ENCODE measurements around the gene ZNF638. TPM values are rescaled to one million over a fixed set of nuclear protein-coding genes. Genes with fewer than 3 reads are reported as not detected.

ZNF638 gene, protein sequence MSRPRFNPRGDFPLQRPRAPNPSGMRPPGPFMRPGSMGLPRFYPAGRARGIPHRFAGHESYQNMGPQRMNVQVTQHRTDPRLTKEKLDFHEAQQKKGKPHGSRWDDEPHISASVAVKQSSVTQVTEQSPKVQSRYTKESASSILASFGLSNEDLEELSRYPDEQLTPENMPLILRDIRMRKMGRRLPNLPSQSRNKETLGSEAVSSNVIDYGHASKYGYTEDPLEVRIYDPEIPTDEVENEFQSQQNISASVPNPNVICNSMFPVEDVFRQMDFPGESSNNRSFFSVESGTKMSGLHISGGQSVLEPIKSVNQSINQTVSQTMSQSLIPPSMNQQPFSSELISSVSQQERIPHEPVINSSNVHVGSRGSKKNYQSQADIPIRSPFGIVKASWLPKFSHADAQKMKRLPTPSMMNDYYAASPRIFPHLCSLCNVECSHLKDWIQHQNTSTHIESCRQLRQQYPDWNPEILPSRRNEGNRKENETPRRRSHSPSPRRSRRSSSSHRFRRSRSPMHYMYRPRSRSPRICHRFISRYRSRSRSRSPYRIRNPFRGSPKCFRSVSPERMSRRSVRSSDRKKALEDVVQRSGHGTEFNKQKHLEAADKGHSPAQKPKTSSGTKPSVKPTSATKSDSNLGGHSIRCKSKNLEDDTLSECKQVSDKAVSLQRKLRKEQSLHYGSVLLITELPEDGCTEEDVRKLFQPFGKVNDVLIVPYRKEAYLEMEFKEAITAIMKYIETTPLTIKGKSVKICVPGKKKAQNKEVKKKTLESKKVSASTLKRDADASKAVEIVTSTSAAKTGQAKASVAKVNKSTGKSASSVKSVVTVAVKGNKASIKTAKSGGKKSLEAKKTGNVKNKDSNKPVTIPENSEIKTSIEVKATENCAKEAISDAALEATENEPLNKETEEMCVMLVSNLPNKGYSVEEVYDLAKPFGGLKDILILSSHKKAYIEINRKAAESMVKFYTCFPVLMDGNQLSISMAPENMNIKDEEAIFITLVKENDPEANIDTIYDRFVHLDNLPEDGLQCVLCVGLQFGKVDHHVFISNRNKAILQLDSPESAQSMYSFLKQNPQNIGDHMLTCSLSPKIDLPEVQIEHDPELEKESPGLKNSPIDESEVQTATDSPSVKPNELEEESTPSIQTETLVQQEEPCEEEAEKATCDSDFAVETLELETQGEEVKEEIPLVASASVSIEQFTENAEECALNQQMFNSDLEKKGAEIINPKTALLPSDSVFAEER (N-terminal part only)
- total RNA-seq (150 TPM), polyA plus RNA-seq (ENCODE audit: insufficient read depth in 1 of 8, insufficient read length in 8 of 8, low replicate concordance in 1 of 8) (100 to 1,000 TPM in 4 of 8 donors, 10 to 100 TPM in 4; 76.0 to 111 (median 99.1) TPM)
- long read RNA-seq, donor 1, partial matches to known transcripts: 0 of 1 reads
- long read RNA-seq, donor 1, other reads (novel, unspliced or antisense): 0 of 1 reads
- long read RNA-seq, donor 2: 0 reads
- long read RNA-seq, donor 3, partial matches to known transcripts: 5 of 7 reads
- long read RNA-seq, donor 3, other reads (novel, unspliced or antisense): 0 of 7 reads
- long read RNA-seq, donor 4, partial matches to known transcripts: 0 of 3 reads
- long read RNA-seq, donor 4, other reads (novel, unspliced or antisense): 0 of 3 reads
- long read RNA-seq, donor 5, transcript ZNF638-206 (2 exons, 931 nt): major isoform, 12 of 30 reads
- long read RNA-seq, donor 5, partial matches to known transcripts: 17 of 30 reads
- long read RNA-seq, donor 5, other reads (novel, unspliced or antisense): 0 of 30 reads
- long read RNA-seq, donor 6, partial matches to known transcripts: 18 of 20 reads
- long read RNA-seq, donor 6, other reads (novel, unspliced or antisense): 0 of 20 reads
- long read RNA-seq, donor 7, partial matches to known transcripts: 8 of 14 reads
- long read RNA-seq, donor 7, other reads (novel, unspliced or antisense): 0 of 14 reads
- long read RNA-seq, donor 8, partial matches to known transcripts: 8 of 10 reads
- long read RNA-seq, donor 8, other reads (novel, unspliced or antisense): 0 of 10 reads
- long read RNA-seq, donor 9, partial matches to known transcripts: 18 of 22 reads
- long read RNA-seq, donor 9, other reads (novel, unspliced or antisense): 0 of 22 reads
- long read RNA-seq, donor 10, partial matches to known transcripts: 44 of 55 reads
- long read RNA-seq, donor 10, other reads (novel, unspliced or antisense): 6 of 55 reads
- long read RNA-seq, donor 11, partial matches to known transcripts: 11 of 17 reads
- long read RNA-seq, donor 11, other reads (novel, unspliced or antisense): 0 of 17 reads

DNA sequence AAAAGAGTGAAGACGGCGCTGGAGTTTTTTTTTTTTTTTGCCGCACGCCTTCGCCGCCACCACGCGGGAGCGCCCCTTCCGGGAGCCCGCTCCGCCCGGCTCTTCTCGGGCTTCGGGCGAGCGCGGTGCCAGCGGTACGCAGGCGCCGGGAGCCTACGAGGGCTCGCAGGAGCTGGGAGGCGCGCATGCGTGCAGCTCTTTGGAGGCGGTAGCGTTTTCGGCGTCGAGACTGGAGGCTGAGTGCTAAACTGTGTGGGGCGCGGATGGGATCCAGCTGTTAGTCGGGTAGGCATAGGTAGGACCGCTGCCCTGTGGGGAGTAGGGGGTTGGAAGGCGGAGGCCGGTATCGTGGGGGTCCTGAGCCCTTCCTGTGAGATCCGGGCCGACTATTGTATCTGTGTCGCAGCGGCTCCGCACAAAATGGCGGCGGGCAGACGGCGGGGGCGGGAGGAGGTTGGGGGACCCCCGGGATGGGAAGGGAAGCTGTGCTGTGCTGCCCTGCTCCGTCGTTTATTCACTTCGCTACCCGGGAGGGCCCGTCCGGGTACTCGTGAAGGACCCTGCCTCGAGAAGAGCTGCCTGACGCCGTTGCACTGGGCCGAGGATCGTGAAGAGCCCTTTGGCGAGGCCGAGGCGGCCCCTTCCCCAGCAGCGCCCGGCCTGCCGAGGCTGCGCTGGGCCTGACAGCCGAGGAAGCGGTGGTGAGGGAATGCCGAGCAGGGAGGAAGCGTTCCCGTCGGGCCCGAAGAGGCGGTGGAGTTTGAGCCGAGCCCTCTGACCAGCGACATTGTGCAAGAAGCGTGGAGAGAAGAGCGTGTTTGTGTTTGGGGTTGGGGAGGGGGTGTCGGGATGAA, at the start of gene ZNF638:
TSS of gene ZNF638 (plus strand) at position 202 of the 854 bp plus-strand sequence. CDS start 17,173 bp downstream, outside the sequence.
- no peaks in the 10 kb centered on the region for H3K9me3 ChIP-seq (replicated peaks; ENCODE audit: control insufficient read depth, low read depth, low read length)

DNA sequence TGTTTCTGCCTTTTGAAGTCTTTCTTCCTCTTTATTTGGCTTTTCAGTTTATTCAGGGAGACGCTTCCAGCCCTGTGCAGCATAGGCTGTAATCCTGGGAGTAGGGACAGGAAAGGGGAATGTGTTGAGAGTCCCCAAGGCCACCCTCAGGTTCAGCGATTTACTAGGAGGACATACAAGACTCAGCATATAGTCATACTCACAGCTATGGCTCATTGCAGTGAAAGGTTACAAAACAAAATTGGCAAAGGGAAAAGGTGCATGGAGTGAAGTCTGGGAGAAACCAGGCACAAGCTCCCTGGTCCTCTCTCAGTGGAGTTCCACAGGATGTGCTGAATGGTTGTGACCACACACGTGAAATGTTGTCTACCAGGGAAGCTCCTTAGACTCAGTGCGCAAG, 49.6 kb upstream of the ZNF638 start:
- no CpG with 5 or more reads among the region's 4 CpGs for WGBS (ENCODE audit: insufficient coverage)
- DNase-seq: no peak
- no peak overlapping the region for H3K27ac ChIP-seq (ENCODE audit: low read length)
- H3K4me3 ChIP-seq (ENCODE audit: low read length): no peak overlapping the region
- H3K27me3 ChIP-seq (ENCODE audit: control insufficient read depth, insufficient read depth, low read length): peaks cover 21% of the 10 kb centered on the region
- H3K36me3 ChIP-seq (ENCODE audit: control insufficient read depth, insufficient read depth, low read length): no peaks in the 10 kb centered on the region
- H3K9me3 ChIP-seq (replicated peaks; ENCODE audit: control insufficient read depth, low read depth, low read length): no peaks in the 10 kb centered on the region
- H3K4me1 ChIP-seq (ENCODE audit: control insufficient read depth, insufficient read depth, low read length): peaks cover 11% of the 10 kb centered on the region

More for the DNA sequence above, at the start of gene ZNF638:
- under 1% methylated on average over 76 of the region's 82 CpGs for WGBS (ENCODE audit: insufficient coverage)
- Histone ChIP-seq H3K27me3 (ENCODE audit: control insufficient read depth, insufficient read depth, low read length) (peaks cover 3% of the 10 kb centered on the region), H3K4me3 (ENCODE audit: low read length) (peak within 1 kb of the TSS; percentile 92), H3K27ac (ENCODE audit: low read length) (peak within 1 kb of the TSS; percentile 99), H3K4me1 (ENCODE audit: control insufficient read depth, insufficient read depth, low read length) (peaks cover 2% of the 10 kb centered on the region), H3K36me3 (ENCODE audit: control insufficient read depth, insufficient read depth, low read length) (peaks cover 3% of the 10 kb centered on the region)
- DNase-seq: peak; percentile 98

DNA sequence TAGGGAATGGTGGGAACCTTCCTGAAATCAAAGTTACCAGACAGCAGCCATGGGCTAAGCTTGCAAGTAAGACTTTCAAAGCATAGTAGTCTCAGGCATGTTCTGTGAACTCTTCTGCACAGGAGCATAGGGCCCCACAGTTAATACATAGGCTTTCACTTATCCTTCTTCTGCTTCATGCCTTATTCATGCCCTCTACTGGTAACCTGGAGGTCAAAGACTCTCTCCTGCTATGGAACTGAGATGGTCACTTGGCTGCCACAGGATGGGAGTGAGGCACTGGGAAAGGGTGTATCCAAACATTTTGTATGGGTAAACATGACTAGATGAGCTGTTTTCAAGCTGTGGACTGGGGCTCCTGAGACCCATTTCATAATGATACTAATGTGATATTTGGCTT, 49.1 kb upstream of the ZNF638 start:
- no peaks in the 10 kb centered on the region for H3K9me3 ChIP-seq (replicated peaks; ENCODE audit: control insufficient read depth, low read depth, low read length)
- DNase-seq: peak; percentile 10
- H3K4me1 ChIP-seq (ENCODE audit: control insufficient read depth, insufficient read depth, low read length): peaks cover 5% of the 10 kb centered on the region
- H3K27me3 ChIP-seq (ENCODE audit: control insufficient read depth, insufficient read depth, low read length): peaks cover 15% of the 10 kb centered on the region
- no peak overlapping the region for H3K27ac ChIP-seq (ENCODE audit: low read length)
- no peak overlapping the region for H3K4me3 ChIP-seq (ENCODE audit: low read length)
- H3K36me3 ChIP-seq (ENCODE audit: control insufficient read depth, insufficient read depth, low read length): no peaks in the 10 kb centered on the region

DNA sequence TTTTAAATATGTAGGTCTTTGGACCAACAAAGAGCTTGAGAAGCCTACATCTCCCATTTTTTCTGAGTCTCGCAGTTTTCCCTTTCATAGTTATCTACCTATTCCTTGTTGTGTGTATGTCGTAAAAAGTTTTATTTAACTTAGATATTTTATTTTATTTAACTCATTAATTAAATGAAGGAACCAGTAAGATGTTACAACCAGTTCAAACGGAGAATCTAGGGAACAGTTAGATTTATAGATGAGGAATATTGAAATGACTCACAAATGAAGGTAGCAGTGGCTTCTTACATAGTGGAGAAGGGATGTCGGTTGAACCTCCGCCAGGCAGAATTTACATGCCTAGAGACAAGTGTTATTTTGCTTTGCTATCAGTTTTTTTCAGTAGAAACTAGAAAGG, 48.5 kb upstream of the ZNF638 start:
- Histone ChIP-seq H3K4me1 (ENCODE audit: control insufficient read depth, insufficient read depth, low read length) (no peaks in the 10 kb centered on the region), H3K36me3 (ENCODE audit: control insufficient read depth, insufficient read depth, low read length) (no peaks in the 10 kb centered on the region), H3K4me3 (ENCODE audit: low read length) (no peak overlapping the region), H3K27ac (ENCODE audit: low read length) (no peak overlapping the region), H3K9me3 (replicated peaks; ENCODE audit: control insufficient read depth, low read depth, low read length) (no peaks in the 10 kb centered on the region), H3K27me3 (ENCODE audit: control insufficient read depth, insufficient read depth, low read length) (peaks cover 9% of the 10 kb centered on the region)
- no CpG with 5 or more reads among the region's 5 CpGs for WGBS (ENCODE audit: insufficient coverage)
- DNase-seq: no peak

DNA sequence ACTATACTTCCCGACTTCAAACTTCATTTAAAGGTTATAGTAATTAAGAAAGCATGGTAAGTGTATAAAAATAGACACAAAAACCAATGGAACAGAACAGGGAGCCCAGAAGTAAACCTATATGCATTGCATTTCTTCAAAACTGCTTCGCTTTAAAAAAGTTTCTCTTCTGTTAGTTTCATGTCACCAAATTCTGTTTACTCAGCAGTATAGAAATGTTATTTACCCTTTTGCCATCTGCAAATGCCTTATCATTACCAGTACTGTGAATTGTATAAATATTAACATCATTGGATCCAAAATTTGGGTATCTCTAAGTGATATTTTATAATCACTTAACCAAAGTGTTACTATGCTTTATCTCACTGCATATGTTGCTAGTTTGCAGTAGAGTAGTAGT, 45.9 kb upstream of the ZNF638 start:
- no CpG with 5 or more reads among the region's 2 CpGs for WGBS (ENCODE audit: insufficient coverage)
- Histone ChIP-seq H3K36me3 (ENCODE audit: control insufficient read depth, insufficient read depth, low read length) (no peaks in the 10 kb centered on the region), H3K4me1 (ENCODE audit: control insufficient read depth, insufficient read depth, low read length) (no peaks in the 10 kb centered on the region), H3K27me3 (ENCODE audit: control insufficient read depth, insufficient read depth, low read length) (peaks cover 4% of the 10 kb centered on the region), H3K27ac (ENCODE audit: low read length) (no peak overlapping the region), H3K4me3 (ENCODE audit: low read length) (no peak overlapping the region), H3K9me3 (replicated peaks; ENCODE audit: control insufficient read depth, low read depth, low read length) (no peaks in the 10 kb centered on the region)
- no peak for DNase-seq

DNA sequence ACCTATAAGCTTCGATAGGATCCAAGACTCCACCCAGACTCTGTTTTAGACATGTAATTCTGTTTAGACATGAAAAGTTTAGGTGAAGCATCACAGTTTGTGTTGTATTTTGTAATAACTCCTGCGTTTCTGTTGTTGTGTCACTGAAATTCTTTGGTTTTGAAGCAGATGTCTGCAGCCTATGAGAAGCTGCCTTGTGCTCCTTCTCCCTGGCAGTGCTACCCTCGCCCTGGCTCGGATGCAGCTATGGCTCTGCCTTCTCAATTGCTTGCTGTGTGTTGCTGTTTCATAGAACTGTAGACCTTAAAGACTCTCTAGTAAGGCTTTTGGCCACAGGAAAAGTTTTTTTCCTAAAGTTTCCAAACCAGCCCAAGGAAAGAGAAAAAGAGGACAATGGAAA, 40.2 kb upstream of the ZNF638 start:
- no peak overlapping the region for H3K4me3 ChIP-seq (ENCODE audit: low read length)
- no peaks in the 10 kb centered on the region for H3K36me3 ChIP-seq (ENCODE audit: control insufficient read depth, insufficient read depth, low read length)
- H3K4me1 ChIP-seq (ENCODE audit: control insufficient read depth, insufficient read depth, low read length): no peaks in the 10 kb centered on the region
- H3K9me3 ChIP-seq (replicated peaks; ENCODE audit: control insufficient read depth, low read depth, low read length): no peaks in the 10 kb centered on the region
- H3K27ac ChIP-seq (ENCODE audit: low read length): no peak overlapping the region
- WGBS (ENCODE audit: insufficient coverage): 33% methylated on average over 3 of the region's 4 CpGs
- peak; percentile 10 for DNase-seq
- no peaks in the 10 kb centered on the region for H3K27me3 ChIP-seq (ENCODE audit: control insufficient read depth, insufficient read depth, low read length)

DNA sequence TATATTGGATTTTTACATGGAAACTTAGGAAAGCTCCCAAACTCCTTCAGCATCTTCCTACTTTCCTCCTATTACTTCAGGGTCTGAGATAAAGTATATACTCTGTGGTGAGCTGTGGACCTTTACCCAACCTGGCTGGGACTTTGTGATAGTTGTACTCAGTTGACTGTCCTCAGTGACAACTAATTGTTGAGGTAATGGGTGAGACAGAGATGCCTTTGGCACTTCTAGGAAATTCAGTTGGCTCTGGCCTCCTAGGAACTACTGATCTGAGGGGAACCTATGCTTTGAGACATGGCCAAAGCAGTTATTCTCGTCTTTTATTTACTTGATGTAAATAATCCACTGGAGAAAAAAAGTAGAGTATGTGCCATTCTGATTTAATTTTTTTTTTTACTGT, 39.4 kb upstream of the ZNF638 start:
- Histone ChIP-seq H3K4me3 (ENCODE audit: low read length) (no peak overlapping the region), H3K9me3 (replicated peaks; ENCODE audit: control insufficient read depth, low read depth, low read length) (no peaks in the 10 kb centered on the region), H3K36me3 (ENCODE audit: control insufficient read depth, insufficient read depth, low read length) (no peaks in the 10 kb centered on the region), H3K4me1 (ENCODE audit: control insufficient read depth, insufficient read depth, low read length) (no peaks in the 10 kb centered on the region), H3K27me3 (ENCODE audit: control insufficient read depth, insufficient read depth, low read length) (no peaks in the 10 kb centered on the region), H3K27ac (ENCODE audit: low read length) (no peak overlapping the region)
- no CpG with 5 or more reads among the region's 1 CpG for WGBS (ENCODE audit: insufficient coverage)
- no peak for DNase-seq

DNA sequence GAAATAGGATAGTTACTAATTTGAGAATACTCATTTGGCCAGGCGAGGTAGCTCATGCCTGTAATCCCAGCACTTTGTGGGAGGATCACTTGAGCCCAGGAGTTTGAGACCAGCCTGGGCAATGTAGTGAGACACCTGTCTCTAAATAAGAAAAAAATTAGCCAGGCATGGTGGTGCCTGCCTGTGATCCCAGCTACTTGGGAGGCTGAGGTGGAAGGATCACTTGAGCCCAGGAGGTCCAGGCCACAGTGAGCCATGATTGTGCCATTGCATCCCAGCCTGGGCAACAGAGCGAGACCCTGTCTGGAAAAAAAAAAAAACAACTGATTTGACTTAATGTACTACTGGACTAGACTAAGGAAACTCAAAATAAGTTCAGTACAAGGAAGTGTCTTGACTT, 32.7 kb upstream of the ZNF638 start:
- Histone ChIP-seq H3K36me3 (ENCODE audit: control insufficient read depth, insufficient read depth, low read length) (no peaks in the 10 kb centered on the region), H3K27me3 (ENCODE audit: control insufficient read depth, insufficient read depth, low read length) (no peaks in the 10 kb centered on the region), H3K27ac (ENCODE audit: low read length) (no peak overlapping the region), H3K4me3 (ENCODE audit: low read length) (no peak overlapping the region), H3K4me1 (ENCODE audit: control insufficient read depth, insufficient read depth, low read length) (no peaks in the 10 kb centered on the region), H3K9me3 (replicated peaks; ENCODE audit: control insufficient read depth, low read depth, low read length) (no peaks in the 10 kb centered on the region)
- DNase-seq: no peak
- whole genome bisulfite sequencing (ENCODE audit: insufficient coverage): 71% methylated on average over 1 of the region's 2 CpGs

Measured in muscle of leg (tissue), 16 donors.